Subcutaneous adipose tissue (tissue), 4 donors: ENCODE measurements around the gene UNKL. TPM values are rescaled to one million over a fixed set of nuclear protein-coding genes. Genes with fewer than 3 reads are reported as not detected.

ENCODE experiments used
- total RNA-seq, 4 donors: library from RNA; depleted of rRNA; stranded (reverse); fragments of >200 nt; gene quantifications; one replicate each; pipeline ENCODE4 v1.1.0, GENCODE V29; 2016
- TF ChIP-seq, protein P1 (sequence below): fragments of 450-650 bp; IDR thresholded peaks from one replicate; pipeline ENCODE4 v1.5.1; 2016; ENCODE audit warnings: low read depth, mild to moderate bottlenecking, control low read depth, antibody characterized with exemption, moderate library complexity

UNKL gene
- total RNA-seq, 4 donors from 2014 or later = 14.3 to 49.2 (median 25.9) TPM

DNA sequence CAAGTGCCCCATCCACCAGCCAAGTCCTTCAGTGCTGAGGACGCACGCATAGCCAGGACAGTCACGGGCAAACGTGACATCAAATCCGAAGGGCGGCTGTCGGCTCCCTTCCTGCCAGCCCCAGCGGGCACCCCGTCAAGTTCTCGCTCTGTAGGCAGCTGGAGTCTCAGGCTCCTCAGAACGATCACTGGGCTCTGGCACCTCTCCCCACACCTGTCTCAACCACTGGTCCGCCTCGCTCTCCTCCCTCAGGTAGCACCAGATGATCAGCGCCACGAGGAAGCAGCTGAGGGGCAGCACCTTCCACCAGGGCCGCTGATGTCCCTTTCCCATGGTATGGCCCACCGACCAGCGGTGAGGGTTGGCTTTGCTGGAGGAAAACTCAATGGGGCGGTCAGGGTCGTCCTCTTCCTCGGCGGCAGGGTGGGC, 5.6 kb upstream of the UNKL start:
- TF ChIP-seq, protein P1, sequence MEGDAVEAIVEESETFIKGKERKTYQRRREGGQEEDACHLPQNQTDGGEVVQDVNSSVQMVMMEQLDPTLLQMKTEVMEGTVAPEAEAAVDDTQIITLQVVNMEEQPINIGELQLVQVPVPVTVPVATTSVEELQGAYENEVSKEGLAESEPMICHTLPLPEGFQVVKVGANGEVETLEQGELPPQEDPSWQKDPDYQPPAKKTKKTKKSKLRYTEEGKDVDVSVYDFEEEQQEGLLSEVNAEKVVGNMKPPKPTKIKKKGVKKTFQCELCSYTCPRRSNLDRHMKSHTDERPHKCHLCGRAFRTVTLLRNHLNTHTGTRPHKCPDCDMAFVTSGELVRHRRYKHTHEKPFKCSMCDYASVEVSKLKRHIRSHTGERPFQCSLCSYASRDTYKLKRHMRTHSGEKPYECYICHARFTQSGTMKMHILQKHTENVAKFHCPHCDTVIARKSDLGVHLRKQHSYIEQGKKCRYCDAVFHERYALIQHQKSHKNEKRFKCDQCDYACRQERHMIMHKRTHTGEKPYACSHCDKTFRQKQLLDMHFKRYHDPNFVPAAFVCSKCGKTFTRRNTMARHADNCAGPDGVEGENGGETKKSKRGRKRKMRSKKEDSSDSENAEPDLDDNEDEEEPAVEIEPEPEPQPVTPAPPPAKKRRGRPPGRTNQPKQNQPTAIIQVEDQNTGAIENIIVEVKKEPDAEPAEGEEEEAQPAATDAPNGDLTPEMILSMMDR = no peak

GRCh38 chr16:1416521-1416941, 2.0 kb upstream of the UNKL start:
- TF ChIP-seq, protein P1 = no peak

DNA sequence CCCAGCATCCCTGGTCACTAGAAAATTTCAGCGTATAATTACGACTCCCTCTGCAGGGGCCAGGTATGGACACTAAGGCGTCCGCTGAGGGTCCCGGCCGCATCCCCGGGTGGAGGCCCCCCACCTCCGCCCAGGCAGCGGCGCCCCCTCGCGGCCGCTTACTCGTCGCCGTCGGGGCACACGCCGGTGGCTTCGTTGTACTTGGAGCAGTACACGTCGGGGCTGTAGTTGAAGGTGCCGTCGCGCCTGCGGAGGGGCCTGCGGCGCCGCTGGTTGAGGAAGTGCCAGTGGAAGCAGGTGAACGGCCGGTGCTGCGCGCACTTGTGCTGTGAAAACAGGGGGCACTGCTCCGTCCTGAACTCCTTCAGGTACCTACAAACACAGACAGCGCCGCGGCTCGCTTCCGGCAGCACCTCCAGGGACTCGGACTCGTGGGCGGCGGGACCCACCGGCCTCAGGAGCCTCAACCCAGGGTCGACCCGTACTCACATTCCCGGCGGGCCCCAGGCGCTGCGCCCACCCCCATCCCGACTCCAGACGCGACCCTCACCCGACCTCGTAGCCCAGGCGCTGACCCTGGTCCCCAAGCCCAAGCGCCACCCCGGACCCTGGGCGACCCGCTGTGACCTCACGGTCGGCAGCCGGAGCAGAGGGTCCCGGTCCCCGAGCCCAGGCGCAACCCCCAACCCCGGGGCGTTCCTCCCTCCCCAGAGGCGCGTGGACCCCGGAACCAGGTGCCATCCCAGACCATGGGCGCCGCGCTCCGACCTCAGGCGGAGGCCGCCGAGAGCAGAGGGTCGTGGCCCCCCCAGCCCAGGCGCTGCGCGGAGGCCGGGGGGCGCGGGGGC, 596 bp downstream of the UNKL start:
- TF ChIP-seq, protein P1 = no peak

GRCh38 chr16:1412847-1413246, 1.7 kb downstream of the UNKL start:
- TF ChIP-seq, protein P1 = no peak

DNA sequence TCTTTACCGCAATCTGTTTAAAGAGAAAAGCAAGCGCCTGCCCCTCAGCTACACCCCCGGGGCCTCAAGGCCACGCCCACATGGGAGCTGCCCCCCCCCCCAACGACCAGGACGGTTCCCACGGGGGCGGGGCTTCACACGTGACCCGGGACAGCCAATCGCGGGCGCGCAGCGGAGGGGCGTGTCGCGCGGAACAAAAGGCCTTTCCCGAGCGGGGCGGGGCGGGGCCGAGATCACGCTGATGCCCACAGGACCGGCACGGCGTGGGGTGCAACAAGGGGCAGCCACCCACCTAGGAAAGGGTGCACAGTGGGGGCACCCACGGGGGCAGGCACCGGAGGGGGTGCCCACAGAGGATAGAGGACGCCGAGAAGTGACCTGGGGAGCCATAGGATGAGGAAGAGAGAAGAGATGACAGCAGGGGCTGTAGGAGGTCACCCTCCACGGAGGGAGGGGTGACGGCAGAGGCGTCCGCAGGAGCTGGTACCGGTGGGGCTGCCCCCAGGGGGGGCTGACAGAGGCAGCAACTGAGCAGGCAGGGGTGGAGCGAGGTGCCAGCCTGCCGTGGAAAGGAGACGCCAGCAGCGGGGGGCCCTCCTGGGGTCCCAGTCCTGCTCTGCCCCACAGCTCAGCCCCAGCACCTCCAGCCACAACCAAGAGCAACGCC, 6.2 kb downstream of the UNKL start:
- TF ChIP-seq, protein P1 = no peak

- TF ChIP-seq, protein P1 = no peak
Measured at GRCh38 chr16:1407753-1408152, 6.8 kb downstream of the UNKL start.

- TF ChIP-seq, protein P1 = no peak
Measured at GRCh38 chr16:1403733-1404132, 10.8 kb downstream of the UNKL start.
